H9 (cell line): ENCODE data around the gene CYRIA. TPM values are rescaled to one million over a fixed set of nuclear protein-coding genes. Genes with fewer than 3 reads are reported as not detected.

ENCODE experiments used
- DNase-seq: peaks from one replicate; pipeline ENCODE4 v3.0.0-alpha.2; 2017
- H2AFZ ChIP-seq: one replicate; pipeline ENCODE4 v1.6.1; 2013; ENCODE audit warnings: mild to moderate bottlenecking, low read length, control low read depth, moderate library complexity
- H2AK5ac ChIP-seq: 2 replicates; pipeline ENCODE4 v1.6.1; 2013; ENCODE audit warnings: low read length, control low read depth, mixed read lengths; ENCODE audit not compliant: insufficient read length
- H2BK120ac ChIP-seq: one replicate; pipeline ENCODE4 v1.6.1; 2013; ENCODE audit warnings: low read depth, mild to moderate bottlenecking, low read length, control low read depth, inconsistent platforms; ENCODE audit not compliant: poor library complexity, severe bottlenecking
- H2BK12ac ChIP-seq: 2 replicates; pipeline ENCODE4 v1.6.1; 2013; ENCODE audit warnings: low read length, control low read depth, mixed read lengths, low read depth; ENCODE audit not compliant: insufficient read length
- H2BK15ac ChIP-seq: 2 replicates; pipeline ENCODE4 v1.6.1; 2013; ENCODE audit warnings: low read depth, low read length, control low read depth
- H2BK20ac ChIP-seq: one replicate; pipeline ENCODE4 v1.6.1; 2013; ENCODE audit warnings: low read depth, mild to moderate bottlenecking, low read length, control low read depth, inconsistent platforms; ENCODE audit not compliant: poor library complexity, severe bottlenecking
- H2BK5ac ChIP-seq: 2 replicates; pipeline ENCODE4 v1.6.1; 2013; ENCODE audit warnings: low read length, control low read depth, mixed read lengths; ENCODE audit not compliant: insufficient read length
- H3K14ac ChIP-seq: 2 replicates; pipeline ENCODE4 v1.6.1; 2013; ENCODE audit warnings: low read length, control low read depth; ENCODE audit not compliant: insufficient read depth
- H3K18ac ChIP-seq: 2 replicates; pipeline ENCODE4 v1.6.1; 2013; ENCODE audit warnings: low read depth, mild to moderate bottlenecking, mixed read lengths, low read length, control low read depth; ENCODE audit not compliant: insufficient read length
- H3K23ac ChIP-seq: 2 replicates; pipeline ENCODE4 v1.6.1; 2013; ENCODE audit warnings: low read length, control low read depth, mixed read lengths, low read depth; ENCODE audit not compliant: insufficient read length
- H3K23me2 ChIP-seq: 2 replicates; pipeline ENCODE4 v1.6.1; 2013; ENCODE audit warnings: low read depth, mild to moderate bottlenecking, mixed read lengths, low read length, control low read depth; ENCODE audit not compliant: insufficient read length, poor library complexity, severe bottlenecking
- H3K27ac ChIP-seq: 2 replicates; pipeline ENCODE4 v1.5.1; 2013; ENCODE audit warnings: low read length, control low read depth, mixed read lengths, low read depth; ENCODE audit not compliant: insufficient read length
- H3K27me3 ChIP-seq: 2 replicates; pipeline ENCODE4 v1.6.1; 2013; ENCODE audit warnings: low read length, control low read depth, inconsistent platforms; ENCODE audit not compliant: insufficient read depth
- H3K4ac ChIP-seq: 2 replicates; pipeline ENCODE4 v1.6.1; 2013; ENCODE audit warnings: low read depth, mild to moderate bottlenecking, control low read depth, inconsistent platforms, low read length, moderate library complexity
- H3K4me1 ChIP-seq: 2 replicates; pipeline ENCODE4 v1.6.1; 2013; ENCODE audit warnings: low read length, control low read depth, inconsistent platforms; ENCODE audit not compliant: insufficient read depth
- H3K4me2 ChIP-seq: 2 replicates; pipeline ENCODE4 v1.6.1; 2013; ENCODE audit warnings: low read length, control low read depth, mixed read lengths; ENCODE audit not compliant: insufficient read length, insufficient read depth
- H3K56ac ChIP-seq: 2 replicates; pipeline ENCODE4 v1.6.1; 2013; ENCODE audit warnings: low read depth, mild to moderate bottlenecking, mixed read lengths, low read length, control low read depth; ENCODE audit not compliant: insufficient read length
- H3K79me1 ChIP-seq: 2 replicates; pipeline ENCODE4 v1.6.1; 2013; ENCODE audit warnings: low read depth, mild to moderate bottlenecking, moderate library complexity, low read length, control low read depth, inconsistent platforms; ENCODE audit not compliant: insufficient read depth, poor library complexity, severe bottlenecking
- H3K79me2 ChIP-seq: 2 replicates; pipeline ENCODE4 v1.6.1; 2013; ENCODE audit warnings: low read length, control low read depth, inconsistent platforms; ENCODE audit not compliant: insufficient read depth
- H3K9ac ChIP-seq: 2 replicates; pipeline ENCODE4 v1.6.1; 2013; ENCODE audit warnings: low read length, control low read depth, mixed read lengths; ENCODE audit not compliant: insufficient read length; ENCODE audit errors: extremely low read depth
- H3K9me3 ChIP-seq: one replicate; pipeline ENCODE4 v1.6.1; 2013; ENCODE audit warnings: low read depth, low read length, inconsistent platforms; ENCODE audit not compliant: control insufficient read depth
- H3T11ph ChIP-seq: one replicate; pipeline ENCODE4 v1.6.1; 2013; ENCODE audit warnings: mild to moderate bottlenecking, low read length, control low read depth, inconsistent platforms
- H4K20me1 ChIP-seq: one replicate; pipeline ENCODE4 v1.6.1; 2013; ENCODE audit not compliant: control insufficient read depth, insufficient read length, insufficient read depth
- H4K5ac ChIP-seq: 2 replicates; pipeline ENCODE4 v1.6.1; 2013; ENCODE audit warnings: low read depth, mild to moderate bottlenecking, mixed read lengths, low read length, control low read depth; ENCODE audit not compliant: insufficient read length
- H4K8ac ChIP-seq: replicated peaks from 2 replicates; pipeline ENCODE4 v1.6.1; 2013; ENCODE audit warnings: low read length, control low read depth, mixed read lengths, low read depth; ENCODE audit not compliant: insufficient read length
- H4K91ac ChIP-seq: 2 replicates; pipeline ENCODE4 v1.6.1; 2013; ENCODE audit warnings: low read depth, mild to moderate bottlenecking, moderate library complexity, mixed read lengths, low read length, control low read depth; ENCODE audit not compliant: insufficient read length
- H3K27ac Mint-ChIP-seq, 3 experiments: 2 replicates in 2 of 3; 3 replicates in 1 of 3; pipeline ENCODE4 v1.8.0; 2020 to 2021; ENCODE audit warnings: mixed read lengths in 3 of 3, mild to moderate bottlenecking in 1 of 3, moderate library complexity in 1 of 3
- H3K27me3 Mint-ChIP-seq: 2 replicates; pipeline ENCODE4 v1.8.0; 2021; ENCODE audit warnings: low read depth, mild to moderate bottlenecking, moderate library complexity, mixed read lengths
- H3K36me3 Mint-ChIP-seq, 3 experiments: 2 replicates in 2 of 3; 3 replicates in 1 of 3; pipeline ENCODE4 v1.8.0; 2020 to 2021; ENCODE audit warnings: low read depth in 3 of 3, mixed read lengths in 3 of 3; ENCODE audit not compliant: insufficient read depth in 1 of 3
- H3K4me1 Mint-ChIP-seq, 2 experiments: 2 replicates each; pipeline ENCODE4 v1.8.0; 2020; ENCODE audit warnings: mixed read lengths in 2 of 2
- H3K4me3 Mint-ChIP-seq, 2 experiments: 2 replicates in 1 of 2; 3 replicates in 1 of 2; pipeline ENCODE4 v1.8.0; 2020 to 2021; ENCODE audit warnings: mild to moderate bottlenecking in 2 of 2, mixed read lengths in 2 of 2, moderate library complexity in 1 of 2
- H3K9me3 Mint-ChIP-seq, 2 experiments: 2 replicates in 1 of 2; 3 replicates in 1 of 2; pipeline ENCODE4 v1.8.0; 2020; ENCODE audit warnings: mild to moderate bottlenecking in 2 of 2, mixed read lengths in 2 of 2, moderate library complexity in 1 of 2
- CTCF ChIP-seq: fragments of 200-600 bp; sonication (generic); conservative IDR thresholded peaks from 3 replicates; pipeline ENCODE4 v1.8.0; 2021; ENCODE audit warnings: antibody characterized with exemption, mild to moderate bottlenecking
- WGBS: extraction: QIAGEN DNeasy Blood & Tissue Kit; methylation state at CpG from one replicate; pipeline ENCODE4 v1.1.7; 2013; ENCODE audit warnings: missing lambda C conversion rate, low lambda C conversion rate, mixed read lengths; ENCODE audit not compliant: insufficient read length; ENCODE audit errors: extremely low coverage; 5-methylcytosine and 5-hydroxymethylcytosine counted together
- total RNA-seq: library from RNA; stranded (reverse); gene quantifications from 2 replicates; pipeline ENCODE4 v1.2.1, GENCODE V29; 2021

Gene CYRIA
- total RNA-seq, 1 experiment from 2014 or later: 2.3 TPM

- no peak overlapping the region for H4K91ac ChIP-seq
- TF ChIP-seq CTCF: no peak
- no peaks in the 10 kb centered on the region for H4K20me1 ChIP-seq
- no peak overlapping the region for H3K4ac ChIP-seq
- no peak overlapping the region for H2BK12ac ChIP-seq
- no peak overlapping the region for H3K14ac ChIP-seq
- no peak overlapping the region for H3K56ac ChIP-seq
- no peak overlapping the region for H3K18ac ChIP-seq
- no peak overlapping the region for H3T11ph ChIP-seq
- no peak overlapping the region for H2AFZ ChIP-seq
- Mint-ChIP-seq H3K4me3 (no peak overlapping the region), H3K4me1 (peaks cover 18 to 20% of the 10 kb centered on the region in 2 experiments), H3K36me3 (no peaks in the 10 kb centered on the region), H3K27me3 (no peaks in the 10 kb centered on the region), H3K9me3 (no peaks in the 10 kb centered on the region), H3K27ac (no peak overlapping the region)
- no peak overlapping the region for H2AK5ac ChIP-seq
- no peaks in the 10 kb centered on the region for H3K27me3 ChIP-seq
- H2BK120ac ChIP-seq: no peak overlapping the region
- H3K4me1 ChIP-seq: no peaks in the 10 kb centered on the region; the same call in none of the 2 replicates
- no peaks in the 10 kb centered on the region for H3K9me3 ChIP-seq
- no peak for DNase-seq
- no peak overlapping the region for H4K5ac ChIP-seq
- no peak overlapping the region for H3K23ac ChIP-seq
- no peak overlapping the region for H4K8ac ChIP-seq
- no peak overlapping the region for H2BK20ac ChIP-seq
- H3K79me1 ChIP-seq: no peaks in the 10 kb centered on the region
- no peaks in the 10 kb centered on the region for H3K79me2 ChIP-seq
- H2BK15ac ChIP-seq: no peak overlapping the region
- no peaks in the 10 kb centered on the region for H3K23me2 ChIP-seq
- H3K9ac ChIP-seq: no peak overlapping the region
- WGBS: no CpG with 5 or more reads among the region's 2 CpGs
- H3K4me2 ChIP-seq: no peak overlapping the region
- no peak overlapping the region for H3K27ac ChIP-seq
- no peak overlapping the region for H2BK5ac ChIP-seq
Measured at GRCh38 chr2:16643099-16643498, 22.5 kb downstream of the CYRIA start.
